ENCODE data around the gene MAP3K14.

DNA sequence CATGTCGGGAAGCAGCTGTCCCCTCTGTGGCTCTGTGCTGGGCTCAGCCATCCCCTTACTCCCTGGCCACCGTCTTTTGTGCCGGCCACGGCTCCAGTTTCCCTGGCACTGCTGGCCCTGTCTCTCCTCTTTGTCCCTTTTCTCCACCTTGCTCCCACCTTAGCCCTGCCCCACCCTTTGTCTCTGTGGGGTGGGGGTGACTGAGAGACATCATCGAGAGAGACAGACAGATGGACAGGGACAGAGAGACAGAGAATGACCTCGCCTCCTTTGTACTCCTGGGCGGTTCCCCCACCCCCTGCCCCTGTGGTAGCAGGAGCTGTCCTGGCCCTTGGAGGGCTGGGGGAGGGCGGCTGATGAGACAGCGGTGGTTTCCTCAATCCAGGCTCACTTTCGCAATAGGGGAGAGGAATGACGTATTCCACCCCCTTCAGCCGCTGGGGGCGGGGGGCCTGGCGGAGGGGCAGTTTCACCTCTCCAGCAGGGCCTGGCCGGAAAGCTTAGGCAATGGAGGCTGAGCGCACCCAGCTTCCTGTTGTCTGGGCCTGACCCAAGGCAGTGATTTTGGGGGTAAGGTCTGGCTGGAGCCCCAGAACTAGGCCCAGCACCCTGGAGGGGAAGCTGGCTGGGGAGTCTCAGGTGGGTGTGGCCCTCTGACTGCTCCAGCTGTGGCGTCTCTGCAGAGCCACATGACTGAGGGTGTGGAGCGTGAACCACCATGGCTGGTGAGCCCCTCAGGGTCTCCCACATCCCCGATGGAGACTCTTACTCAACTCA, 87.9 kb downstream of the MAP3K14 start:
- TF ChIP-seq, protein P1, sequence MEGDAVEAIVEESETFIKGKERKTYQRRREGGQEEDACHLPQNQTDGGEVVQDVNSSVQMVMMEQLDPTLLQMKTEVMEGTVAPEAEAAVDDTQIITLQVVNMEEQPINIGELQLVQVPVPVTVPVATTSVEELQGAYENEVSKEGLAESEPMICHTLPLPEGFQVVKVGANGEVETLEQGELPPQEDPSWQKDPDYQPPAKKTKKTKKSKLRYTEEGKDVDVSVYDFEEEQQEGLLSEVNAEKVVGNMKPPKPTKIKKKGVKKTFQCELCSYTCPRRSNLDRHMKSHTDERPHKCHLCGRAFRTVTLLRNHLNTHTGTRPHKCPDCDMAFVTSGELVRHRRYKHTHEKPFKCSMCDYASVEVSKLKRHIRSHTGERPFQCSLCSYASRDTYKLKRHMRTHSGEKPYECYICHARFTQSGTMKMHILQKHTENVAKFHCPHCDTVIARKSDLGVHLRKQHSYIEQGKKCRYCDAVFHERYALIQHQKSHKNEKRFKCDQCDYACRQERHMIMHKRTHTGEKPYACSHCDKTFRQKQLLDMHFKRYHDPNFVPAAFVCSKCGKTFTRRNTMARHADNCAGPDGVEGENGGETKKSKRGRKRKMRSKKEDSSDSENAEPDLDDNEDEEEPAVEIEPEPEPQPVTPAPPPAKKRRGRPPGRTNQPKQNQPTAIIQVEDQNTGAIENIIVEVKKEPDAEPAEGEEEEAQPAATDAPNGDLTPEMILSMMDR (IDR thresholded peaks at IDR 0.05), result no peak
- TF ChIP-seq POLR2A (IDR thresholded peaks at IDR 0.05), result no peak

Data from thyroid gland (tissue), 4 donors.